ENCODE measurements around the gene PPIH.

DNA sequence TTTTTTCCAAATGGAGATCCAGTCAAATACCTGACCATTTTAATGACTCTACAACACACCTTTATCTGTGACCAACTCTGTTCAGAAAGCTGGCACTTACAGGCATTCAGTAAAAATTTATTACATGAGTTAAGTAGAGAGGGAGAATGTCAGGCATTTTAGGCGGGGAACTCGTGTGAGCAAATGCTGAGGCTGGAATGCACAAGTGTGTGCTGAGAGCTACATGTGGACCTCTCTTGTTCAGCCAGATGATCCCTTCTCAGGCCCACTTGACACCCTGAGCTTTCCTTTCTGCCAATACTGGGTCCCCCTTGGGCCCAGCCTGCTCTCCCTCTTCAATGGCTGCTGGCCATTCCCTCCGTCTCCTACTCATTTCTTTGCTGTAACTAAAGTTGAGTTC, 11.7 kb downstream of the PPIH start:
- TF ChIP-seq, protein P1, sequence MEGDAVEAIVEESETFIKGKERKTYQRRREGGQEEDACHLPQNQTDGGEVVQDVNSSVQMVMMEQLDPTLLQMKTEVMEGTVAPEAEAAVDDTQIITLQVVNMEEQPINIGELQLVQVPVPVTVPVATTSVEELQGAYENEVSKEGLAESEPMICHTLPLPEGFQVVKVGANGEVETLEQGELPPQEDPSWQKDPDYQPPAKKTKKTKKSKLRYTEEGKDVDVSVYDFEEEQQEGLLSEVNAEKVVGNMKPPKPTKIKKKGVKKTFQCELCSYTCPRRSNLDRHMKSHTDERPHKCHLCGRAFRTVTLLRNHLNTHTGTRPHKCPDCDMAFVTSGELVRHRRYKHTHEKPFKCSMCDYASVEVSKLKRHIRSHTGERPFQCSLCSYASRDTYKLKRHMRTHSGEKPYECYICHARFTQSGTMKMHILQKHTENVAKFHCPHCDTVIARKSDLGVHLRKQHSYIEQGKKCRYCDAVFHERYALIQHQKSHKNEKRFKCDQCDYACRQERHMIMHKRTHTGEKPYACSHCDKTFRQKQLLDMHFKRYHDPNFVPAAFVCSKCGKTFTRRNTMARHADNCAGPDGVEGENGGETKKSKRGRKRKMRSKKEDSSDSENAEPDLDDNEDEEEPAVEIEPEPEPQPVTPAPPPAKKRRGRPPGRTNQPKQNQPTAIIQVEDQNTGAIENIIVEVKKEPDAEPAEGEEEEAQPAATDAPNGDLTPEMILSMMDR (IDR thresholded peaks at IDR 0.05; ENCODE audit: insufficient read depth, low read length), result no peak
- TF ChIP-seq GABPA (IDR thresholded peaks at IDR 0.05; ENCODE audit: low read depth) (no peak), POLR2AphosphoS5 (IDR thresholded peaks at IDR 0.05; ENCODE audit: low read depth) (no peak)

Data from HL-60 (cell line).